Gastroesophageal sphincter (tissue), 4 donors: ENCODE measurements around the gene ESR2. TPM values are rescaled to one million over a fixed set of nuclear protein-coding genes. Genes with fewer than 3 reads are reported as not detected.
A peak's percentile ranks its signal among the peaks of the same experiment; 100 is the strongest.

ENCODE experiments used
- ATAC-seq: fragments of 150-250 bp; one replicate; pipeline ENCODE4 v1.9.1; 2016; ENCODE audit warnings: mild to moderate bottlenecking, moderate library complexity
- H3K27ac ChIP-seq, 4 donors: fragments of 200-600 bp; sonication (generic) in 3 of 4; 1 replicate in 3 of 4; 2 replicates in 1 of 4; pipeline ENCODE4 v1.5.1; 2016 to 2019
- H3K27me3 ChIP-seq: fragments of 200-600 bp; sonication (generic); one replicate; pipeline ENCODE4 v1.5.1; 2019
- H3K36me3 ChIP-seq, 2 donors: fragments of 200-600 bp; sonication (generic); one replicate each; pipeline ENCODE4 v1.5.1; 2019; ENCODE audit warnings: control low read depth in 1 of 2
- H3K4me1 ChIP-seq, 3 donors: fragments of 200-600 bp; sonication (generic); 1 replicate in 2 of 3; 2 replicates in 1 of 3; pipeline ENCODE4 v1.5.1; 2016 to 2019; ENCODE audit warnings: control low read depth in 2 of 3
- H3K4me3 ChIP-seq, 2 donors: fragments of 200-600 bp; sonication (generic); one replicate each; pipeline ENCODE4 v1.5.1; 2019; ENCODE audit warnings: mild to moderate bottlenecking in 1 of 2, moderate library complexity in 1 of 2
- H3K9me3 ChIP-seq, 3 donors: fragments of 200-600 bp; sonication (generic); one replicate each; pipeline ENCODE4 v1.5.1; 2017 to 2019; ENCODE audit warnings: control low read depth in 2 of 3
- CTCF ChIP-seq, 4 experiments: fragments of 200-600 bp in 2 of 4; fragments of 450-650 bp in 2 of 4; sonication (generic) in 1 of 4; IDR thresholded peaks; one replicate each; pipeline ENCODE4 v1.5.1; 2017 to 2019; ENCODE audit warnings: antibody characterized with exemption in 4 of 4, mild to moderate bottlenecking in 2 of 4, moderate library complexity in 2 of 4
- EP300 ChIP-seq: sonication (generic); formaldehyde crosslinking; IDR thresholded peaks from one replicate; pipeline ENCODE4 v1.6.1; 2017; ENCODE audit warnings: antibody characterized with exemption, mild to moderate bottlenecking
- POLR2A ChIP-seq, 2 donors: fragments of 450-650 bp; IDR thresholded peaks; one replicate each; pipeline ENCODE4 v1.6.1; 2017; ENCODE audit warnings: antibody characterized with exemption in 2 of 2, mild to moderate bottlenecking in 2 of 2, moderate library complexity in 1 of 2
- POLR2AphosphoS5 ChIP-seq: sonication (generic); formaldehyde crosslinking; IDR thresholded peaks from one replicate; pipeline ENCODE4 v1.6.1; 2017; ENCODE audit warnings: antibody characterized with exemption
- WGBS, 2 donors: methylation state at CpG; one replicate each; pipeline ENCODE4 v1.1.5; 2018; ENCODE audit warnings: low coverage in 1 of 2; 5-methylcytosine and 5-hydroxymethylcytosine counted together
- total RNA-seq, 4 donors: library from RNA; depleted of rRNA; stranded (reverse); fragments of >200 nt; gene quantifications; one replicate each; pipeline ENCODE4 v1.1.0, GENCODE V29; 2016

Gene ESR2
- total RNA-seq, 4 donors from 2014 or later: 0.23 to 2.5 (median 0.40) TPM; not detected in 1

- ATAC-seq: no peak
- TF ChIP-seq EP300: no peak
- TF ChIP-seq POLR2A (IDR thresholded peaks at IDR 0.05): no peak
- no peak for TF ChIP-seq POLR2AphosphoS5
- no peak for TF ChIP-seq CTCF (IDR thresholded peaks at IDR 0.05)
- Histone ChIP-seq H3K36me3 (peaks cover 0 to 35% of the 10 kb centered on the region in 2 donors), H3K4me1 (peaks cover 0 to 26% (median 0%) of the 10 kb centered on the region in 3 donors), H3K4me3 (no peak overlapping the region), H3K27ac (no peak overlapping the region), H3K9me3 (no peaks in the 10 kb centered on the region), H3K27me3 (no peaks in the 10 kb centered on the region)
- 85% methylated on average over 7 of the region's 9 CpGs; no CpG with 5 or more reads in 1 of the 2 donors for WGBS, 2 donors
These were observed 180.0 kb downstream of the ESR2 start for GRCh38 chr14:64114166-64114565.

GRCh38 chr14:64112867-64113678, 181.1 kb downstream of the ESR2 start:
- no peak for TF ChIP-seq EP300
- peak; percentile 7 for TF ChIP-seq POLR2AphosphoS5
- no peak for TF ChIP-seq CTCF (IDR thresholded peaks at IDR 0.05)
- H3K27me3 ChIP-seq: no peaks in the 10 kb centered on the region
- 58 to 65% methylated on average over 12 to 16 of the region's 17 CpGs for WGBS, 2 donors
- peaks cover 0 to 36% of the 10 kb centered on the region in 2 donors for H3K36me3 ChIP-seq
- no peak for ATAC-seq
- H3K4me3 ChIP-seq: no peak overlapping the region
- no peaks in the 10 kb centered on the region for H3K9me3 ChIP-seq
- H3K27ac ChIP-seq: peak overlapping the region in 3 of 4 donors; percentile 3 to 42 (median 24)
- H3K4me1 ChIP-seq: peaks cover 0 to 26% (median 0%) of the 10 kb centered on the region in 3 donors

GRCh38 chr14:64110802-64111201, 183.4 kb downstream of the ESR2 start:
- Histone ChIP-seq H3K36me3 (peaks cover 0 to 48% of the 10 kb centered on the region in 2 donors), H3K9me3 (no peaks in the 10 kb centered on the region), H3K4me3 (no peak overlapping the region), H3K4me1 (peaks cover 0 to 21% (median 0%) of the 10 kb centered on the region in 3 donors), H3K27ac (no peak overlapping the region), H3K27me3 (no peaks in the 10 kb centered on the region)
- no peak for ATAC-seq
- 100% methylated on average over 1 of the region's 1 CpG; no CpG with 5 or more reads in 1 of the 2 donors for WGBS, 2 donors
- TF ChIP-seq CTCF (IDR thresholded peaks at IDR 0.05) (no peak), EP300 (no peak), POLR2AphosphoS5 (no peak), POLR2A (IDR thresholded peaks at IDR 0.05) (no peak)

GRCh38 chr14:64109819-64110554, 184.2 kb downstream of the ESR2 start:
- peak; percentile 46 for ATAC-seq
- Histone ChIP-seq H3K27me3 (no peaks in the 10 kb centered on the region), H3K4me3 (no peak overlapping the region), H3K36me3 (peaks cover 0 to 40% of the 10 kb centered on the region in 2 donors), H3K4me1 (peaks cover 0 to 21% (median 0%) of the 10 kb centered on the region in 3 donors), H3K27ac (no peak overlapping the region), H3K9me3 (no peaks in the 10 kb centered on the region)
- TF ChIP-seq POLR2A (IDR thresholded peaks at IDR 0.05): no peak
- TF ChIP-seq CTCF (IDR thresholded peaks at IDR 0.05): no peak
- TF ChIP-seq EP300: no peak
- no peak for TF ChIP-seq POLR2AphosphoS5
- 75 to 92% methylated on average over 1 of the region's 1 CpG for WGBS, 2 donors
